GM12874 (cell line): ENCODE data around the gene NANP.

Source experiments
- CTCF ChIP-seq: IDR thresholded peaks from 2 replicates; pipeline ENCODE4 v1.5.1; 2011; ENCODE audit warnings: low read depth, mild to moderate bottlenecking, control low read depth, low read length, moderate library complexity; ENCODE audit not compliant: insufficient read depth

The NANP gene

GRCh38 chr20:25601659-25602058 lies 22.2 kb downstream of the NANP start:
- no peak for TF ChIP-seq CTCF

- no peak for TF ChIP-seq CTCF
These were observed 23.2 kb downstream of the NANP start for GRCh38 chr20:25600632-25601031.

GRCh38 chr20:25592135-25592852 lies 31.5 kb downstream of the NANP start:
- no peak for TF ChIP-seq CTCF

GRCh38 chr20:25588491-25588890 lies 35.3 kb downstream of the NANP start:
- no peak for TF ChIP-seq CTCF

- TF ChIP-seq CTCF = no peak
These were observed 36.3 kb downstream of the NANP start for GRCh38 chr20:25587536-25587935.

GRCh38 chr20:25586877-25587276 lies 36.9 kb downstream of the NANP start:
- no peak for TF ChIP-seq CTCF

- TF ChIP-seq CTCF = no peak
These were observed 38.7 kb downstream of the NANP start, which contains the start of gene NINL for GRCh38 chr20:25584905-25585704. Gene NINL, minus strand, starts transcription at chr20:25585531. Its CDS starts 58,944 bp downstream, at chr20:25526587.
